PC-9 (cell line): ENCODE results near the gene TMEM240.

Experiments
- EZH2 ChIP-seq: fragments of 200-600 bp; sonication (generic); IDR thresholded peaks from 2 replicates; pipeline ENCODE4 v1.8.0; 2017; ENCODE audit warnings: antibody characterized with exemption, low read depth
- TF ChIP-seq, protein P1 (sequence below): fragments of 200-600 bp; sonication (generic); conservative IDR thresholded peaks from 2 replicates; pipeline ENCODE4 v1.6.1; 2017; ENCODE audit warnings: mixed run types, antibody characterized with exemption, mild to moderate bottlenecking, moderate library complexity

DNA sequence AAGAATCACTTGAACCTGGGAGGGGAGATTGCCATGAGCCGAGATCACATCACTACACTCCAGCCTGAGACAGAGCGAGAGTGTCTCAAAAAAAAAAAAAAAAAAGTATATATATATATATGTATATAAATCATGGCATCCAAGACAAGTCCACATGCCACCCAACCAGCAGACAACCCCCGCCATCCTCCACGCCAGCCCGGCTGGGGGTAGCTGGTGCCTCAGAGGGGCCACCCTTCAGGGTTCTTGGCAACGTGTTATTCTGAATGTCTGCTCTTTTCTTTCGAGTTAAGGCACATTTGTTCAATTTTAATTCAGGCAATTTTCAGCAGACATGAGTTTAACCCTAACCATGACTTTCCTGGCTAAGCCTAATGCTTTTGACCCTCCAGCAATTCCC lies 9.7 kb upstream of the TMEM240 start:
- TF ChIP-seq, protein P1, sequence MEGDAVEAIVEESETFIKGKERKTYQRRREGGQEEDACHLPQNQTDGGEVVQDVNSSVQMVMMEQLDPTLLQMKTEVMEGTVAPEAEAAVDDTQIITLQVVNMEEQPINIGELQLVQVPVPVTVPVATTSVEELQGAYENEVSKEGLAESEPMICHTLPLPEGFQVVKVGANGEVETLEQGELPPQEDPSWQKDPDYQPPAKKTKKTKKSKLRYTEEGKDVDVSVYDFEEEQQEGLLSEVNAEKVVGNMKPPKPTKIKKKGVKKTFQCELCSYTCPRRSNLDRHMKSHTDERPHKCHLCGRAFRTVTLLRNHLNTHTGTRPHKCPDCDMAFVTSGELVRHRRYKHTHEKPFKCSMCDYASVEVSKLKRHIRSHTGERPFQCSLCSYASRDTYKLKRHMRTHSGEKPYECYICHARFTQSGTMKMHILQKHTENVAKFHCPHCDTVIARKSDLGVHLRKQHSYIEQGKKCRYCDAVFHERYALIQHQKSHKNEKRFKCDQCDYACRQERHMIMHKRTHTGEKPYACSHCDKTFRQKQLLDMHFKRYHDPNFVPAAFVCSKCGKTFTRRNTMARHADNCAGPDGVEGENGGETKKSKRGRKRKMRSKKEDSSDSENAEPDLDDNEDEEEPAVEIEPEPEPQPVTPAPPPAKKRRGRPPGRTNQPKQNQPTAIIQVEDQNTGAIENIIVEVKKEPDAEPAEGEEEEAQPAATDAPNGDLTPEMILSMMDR = no peak
- no peak for TF ChIP-seq EZH2
